ENCODE measurements around the gene CD79B. TPM values are rescaled to one million over a fixed set of nuclear protein-coding genes. Genes with fewer than 3 reads are reported as not detected.
A peak's percentile ranks its signal among the peaks of the same experiment; 100 is the strongest.

CD79B gene
- polyA plus RNA-seq, 10 donors: 1.9 to 4.1 (median 3.1) TPM

DNA sequence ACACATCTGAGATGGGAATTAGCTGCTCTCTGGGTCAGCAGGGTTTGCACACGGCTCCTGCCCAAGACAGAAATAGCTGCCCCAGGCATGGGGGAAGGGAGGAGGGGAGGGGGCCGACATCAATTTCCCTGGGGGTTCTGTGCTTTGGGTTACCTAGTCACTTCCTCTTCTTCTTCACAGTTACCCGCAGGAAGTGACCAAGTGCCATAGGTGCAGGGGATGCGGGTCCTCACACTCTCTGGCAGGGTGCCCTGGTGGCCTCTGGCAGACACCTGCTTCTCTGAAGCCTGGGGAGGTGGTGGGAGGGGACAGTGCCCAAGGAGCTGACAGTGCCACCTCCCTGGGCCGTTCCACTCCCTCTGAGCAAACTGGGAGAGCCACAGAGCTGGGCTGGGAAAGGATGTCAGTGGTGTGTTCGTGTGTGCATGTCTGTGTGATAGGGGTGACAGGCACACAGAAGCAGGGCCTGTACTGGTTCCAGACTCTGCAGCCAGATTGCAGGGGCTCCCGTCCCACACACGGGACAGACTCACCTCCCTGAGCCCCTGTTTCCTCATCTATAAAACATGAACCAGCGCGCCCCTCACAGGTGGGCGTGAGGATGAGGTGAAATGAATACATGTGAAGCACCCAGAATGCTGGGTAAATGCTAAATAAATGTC, 22.4 kb upstream of the CD79B start:
- no peak for DNase-seq

DNA sequence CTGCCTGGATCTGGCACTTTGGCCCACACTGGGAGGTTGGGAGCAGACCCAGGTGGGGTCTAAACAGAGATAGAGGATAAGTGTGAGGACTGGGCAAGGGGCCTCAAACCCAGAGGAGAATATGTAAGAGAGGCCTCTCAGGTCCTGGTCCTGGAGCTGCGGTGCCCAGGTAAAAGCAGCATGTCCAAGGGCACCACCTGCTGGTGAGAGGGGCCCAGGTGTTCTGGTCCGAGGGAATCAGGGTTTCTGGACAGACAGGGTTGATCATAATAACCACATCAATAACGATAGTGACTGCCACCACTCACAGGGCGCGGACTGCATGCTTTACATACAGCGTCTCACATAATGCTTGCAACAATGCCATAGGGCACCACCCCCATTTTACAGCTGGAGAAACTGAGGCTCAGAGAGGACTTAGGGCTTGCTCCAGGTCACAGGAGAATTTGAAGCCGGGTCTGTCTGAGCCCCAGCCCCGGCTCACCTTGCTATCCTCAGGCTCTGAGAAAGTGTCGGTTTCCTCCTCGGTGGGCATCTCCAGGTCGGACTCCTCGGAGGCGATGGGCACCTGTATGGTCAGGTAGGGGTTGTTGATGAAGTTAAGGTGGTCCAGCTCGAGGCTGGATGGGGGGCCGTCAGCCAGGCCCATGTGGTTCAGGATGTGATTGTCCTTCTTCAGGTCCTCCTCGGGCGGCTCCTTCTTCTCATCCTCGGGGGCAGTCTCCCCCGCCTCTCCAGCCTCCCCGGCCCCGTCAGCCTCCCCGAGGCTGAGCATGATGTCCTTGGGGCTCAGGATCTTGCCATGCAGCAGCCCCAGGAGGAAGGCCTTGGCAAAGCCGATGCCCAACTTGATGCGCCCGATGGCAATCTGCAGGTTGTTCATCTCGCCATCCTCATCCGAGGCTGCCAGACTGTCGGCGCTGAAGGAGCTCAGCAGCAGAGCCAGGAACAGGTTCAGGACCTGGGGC, 19.1 kb upstream of the CD79B start:
- no peak for DNase-seq

DNA sequence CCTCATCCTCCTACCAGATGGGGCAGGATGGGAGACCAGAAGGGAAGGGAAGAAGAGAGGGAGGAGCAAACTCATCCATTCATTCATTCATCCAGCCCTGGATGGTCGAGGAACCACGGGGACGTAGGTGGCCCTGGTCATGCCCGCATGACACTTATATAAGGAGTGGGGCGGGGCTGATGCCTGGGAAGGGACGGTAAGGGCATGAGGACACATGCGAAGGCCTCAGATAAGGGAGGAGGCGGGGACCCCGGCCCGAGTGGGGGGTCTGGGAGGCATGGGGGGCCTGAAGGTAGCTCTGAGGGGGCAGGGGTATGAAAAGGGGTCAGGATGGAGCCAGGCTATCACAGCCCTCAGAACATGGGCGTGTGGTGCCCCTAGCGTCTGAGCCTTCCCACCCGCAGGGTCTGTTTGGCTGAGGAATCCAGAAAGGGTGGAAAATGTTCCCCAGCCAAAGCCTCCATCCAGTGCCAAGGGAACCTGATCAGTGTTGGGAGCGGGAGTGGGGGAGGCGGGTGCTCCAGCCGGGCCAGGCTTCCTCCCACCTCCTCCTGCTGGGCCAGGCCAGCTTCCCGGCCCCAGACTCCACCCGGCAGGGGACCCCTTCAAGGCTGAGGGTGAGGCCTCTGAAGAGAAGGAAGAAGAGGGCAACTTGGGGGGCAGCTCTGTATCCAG, 17.6 kb upstream of the CD79B start:
- DNase-seq: peak in 2 of 3 donors; percentile 45 to 62

DNA sequence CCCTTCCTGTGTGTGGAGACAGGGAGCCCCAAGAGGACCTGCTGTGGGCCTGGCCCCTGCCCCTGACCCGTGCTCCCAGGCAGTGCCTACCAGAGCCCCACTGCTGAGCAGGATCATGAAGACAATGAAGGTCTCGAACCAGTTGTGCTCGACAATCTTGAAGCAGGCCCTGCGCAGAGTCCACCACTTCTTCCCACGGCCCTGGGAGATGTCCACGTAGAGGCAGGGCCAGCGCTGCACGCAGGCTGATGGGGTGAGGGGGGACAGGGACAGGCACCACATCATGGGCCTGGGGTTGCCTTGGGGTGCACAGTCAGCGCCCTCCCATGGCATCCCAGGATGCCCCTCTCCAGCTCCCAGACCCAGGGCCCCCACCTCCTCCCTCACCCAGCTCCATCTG, 16.4 kb upstream of the CD79B start:
- DNase-seq: no peak

- no peak for DNase-seq
These were observed 15.7 kb upstream of the CD79B start for GRCh38 chr17:63947711-63948330.

- DNase-seq: peak in 2 of 3 donors; percentile 39 to 63
These were observed 14.6 kb upstream of the CD79B start for GRCh38 chr17:63946440-63947363.

DNA sequence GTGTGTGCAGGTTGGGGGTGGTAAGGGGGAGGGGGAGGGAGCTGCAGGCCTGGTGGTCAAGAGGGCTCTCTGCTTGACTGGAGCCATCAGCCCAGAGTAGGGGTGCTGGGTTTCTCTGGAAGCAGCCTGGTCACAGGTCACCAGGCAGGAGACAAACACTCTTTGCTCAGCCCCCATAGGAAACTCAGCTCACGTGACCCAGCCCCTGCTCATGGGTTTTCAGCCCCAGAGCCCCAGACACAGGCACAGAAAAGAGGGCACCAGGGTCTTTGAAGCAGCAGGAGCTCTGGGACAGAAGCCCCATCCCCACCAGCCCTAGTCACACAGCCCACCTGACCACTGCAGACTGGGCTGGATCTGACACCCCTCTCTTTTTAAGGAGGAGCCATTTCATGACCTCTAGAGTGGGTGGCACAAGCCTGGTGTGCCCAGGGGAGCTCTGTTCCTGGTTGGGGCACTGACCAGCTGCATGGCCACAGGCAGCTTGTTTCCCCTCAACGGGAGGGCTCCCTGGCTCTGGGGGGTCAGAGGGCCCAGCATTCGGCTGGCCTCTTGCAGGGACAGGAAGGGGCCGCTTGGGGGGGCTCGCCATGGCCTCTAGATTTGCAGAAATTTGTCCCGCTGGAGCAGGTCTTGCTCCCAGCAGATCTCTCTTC, 13.8 kb upstream of the CD79B start:
- DNase-seq: no peak

DNA sequence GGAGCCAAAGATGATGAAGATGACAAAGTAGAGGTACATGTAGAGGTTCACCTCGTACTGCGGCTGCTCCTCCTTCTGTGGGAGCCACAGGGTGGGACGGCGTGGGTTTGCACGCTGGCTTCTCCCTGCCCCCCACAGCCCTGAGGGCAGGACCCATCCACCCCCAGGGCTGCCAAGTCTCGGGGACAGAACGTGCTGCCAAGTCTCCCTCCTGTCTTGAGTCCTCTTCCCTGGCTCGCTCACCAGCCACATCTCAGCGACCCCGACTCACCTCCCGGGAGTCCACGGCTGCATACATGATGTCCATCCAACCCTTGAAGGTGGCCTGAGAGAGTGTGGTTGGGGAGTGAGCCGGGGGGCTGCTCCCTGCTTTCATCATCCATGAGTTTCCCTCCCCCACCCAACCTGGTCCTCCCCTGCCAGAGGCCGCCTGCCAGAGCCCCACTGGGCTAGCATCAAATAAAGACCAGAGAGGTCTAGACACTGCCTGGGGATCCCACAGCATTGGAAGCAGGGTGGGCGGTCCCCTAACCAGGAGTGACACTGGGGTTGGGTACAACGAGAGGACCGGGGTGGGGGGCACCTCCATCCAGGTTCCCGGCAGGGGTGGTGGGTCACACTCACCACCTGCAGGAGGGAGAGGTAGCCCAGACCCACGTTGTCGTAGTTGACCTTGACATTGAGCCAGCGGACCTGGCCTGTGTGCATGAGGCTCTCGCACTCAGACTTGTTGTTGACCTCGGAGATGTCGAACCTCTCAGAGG, 12.8 kb upstream of the CD79B start:
- no peak for DNase-seq

GRCh38 chr17:63943745-63944144, 11.6 kb upstream of the CD79B start:
- DNase-seq: no peak

DNA sequence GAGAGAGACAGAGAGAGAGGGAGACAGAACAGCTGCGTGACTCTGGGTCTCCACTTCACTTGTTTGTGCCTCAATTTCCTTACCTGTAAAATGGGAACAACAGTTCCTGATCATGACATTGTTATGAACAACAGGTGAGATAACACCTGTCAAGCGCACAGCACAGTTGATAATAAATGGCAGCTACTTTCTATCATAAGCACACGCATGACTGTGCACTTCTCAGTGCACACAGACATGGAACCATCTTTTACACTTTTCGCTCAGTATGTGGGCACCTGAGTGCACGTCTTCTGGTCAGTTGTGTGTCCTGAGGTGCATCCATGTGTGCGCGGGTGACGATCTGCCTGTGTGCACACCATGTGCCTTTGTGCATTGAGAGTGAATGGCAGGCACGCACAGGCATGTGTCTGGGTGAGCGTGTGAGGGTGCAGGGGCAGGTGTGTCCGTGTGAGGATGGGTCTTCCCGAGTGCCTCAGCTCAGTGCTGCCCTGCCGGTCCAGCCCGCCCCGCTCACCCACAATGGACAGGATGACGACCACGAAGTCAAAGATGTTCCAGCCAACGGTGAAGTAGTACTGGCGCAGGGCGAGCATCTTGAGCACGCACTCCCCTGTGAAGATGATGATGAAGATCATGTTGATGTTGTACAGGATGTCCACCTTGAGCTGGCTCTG, 10.3 kb upstream of the CD79B start:
- DNase-seq: no peak

- DNase-seq: no peak
These were observed 9.6 kb upstream of the CD79B start for GRCh38 chr17:63941751-63942150.

GRCh38 chr17:63941162-63941561, 9.0 kb upstream of the CD79B start:
- DNase-seq: no peak

DNA sequence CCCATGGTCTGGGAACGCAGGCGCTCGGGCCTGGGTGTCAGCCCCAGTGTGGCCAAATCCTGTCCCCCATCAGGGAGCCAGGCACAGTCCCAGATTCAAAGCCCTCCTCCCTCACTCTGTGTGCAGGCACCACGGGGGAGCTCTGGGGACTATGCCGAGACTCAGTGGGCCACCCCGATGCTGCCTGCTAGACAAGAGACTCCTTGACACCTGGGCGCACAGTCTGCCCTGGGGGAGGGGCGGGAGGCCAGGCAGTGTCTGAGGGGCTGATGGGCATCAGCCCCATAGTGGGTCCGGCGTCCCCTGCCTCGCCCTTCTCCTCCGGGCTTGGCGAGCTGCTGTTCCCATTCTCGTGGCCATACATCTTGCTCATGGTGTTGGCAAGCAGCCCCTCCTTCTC, 8.5 kb upstream of the CD79B start:
- DNase-seq: no peak

DNA sequence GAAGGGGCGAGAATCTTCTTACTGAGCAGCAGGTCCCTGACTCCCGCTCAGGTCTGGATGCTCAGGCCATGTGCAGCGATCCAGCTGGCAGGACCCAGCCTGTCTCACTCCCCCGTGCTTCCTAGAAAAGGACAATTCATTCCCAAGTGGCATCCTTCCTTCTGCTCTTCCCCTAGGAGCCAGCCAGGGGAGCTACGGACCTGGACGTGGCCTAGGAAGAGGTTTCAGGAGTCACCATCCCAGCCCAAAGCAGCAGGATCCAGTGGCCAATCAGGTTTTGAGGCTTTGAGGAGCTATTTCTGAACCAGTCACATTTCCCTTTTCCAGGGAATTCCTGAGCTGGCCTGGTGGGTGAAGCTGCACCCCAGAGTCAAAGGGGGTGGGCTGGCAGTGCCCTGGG, 7.8 kb upstream of the CD79B start:
- no peak for DNase-seq

DNA sequence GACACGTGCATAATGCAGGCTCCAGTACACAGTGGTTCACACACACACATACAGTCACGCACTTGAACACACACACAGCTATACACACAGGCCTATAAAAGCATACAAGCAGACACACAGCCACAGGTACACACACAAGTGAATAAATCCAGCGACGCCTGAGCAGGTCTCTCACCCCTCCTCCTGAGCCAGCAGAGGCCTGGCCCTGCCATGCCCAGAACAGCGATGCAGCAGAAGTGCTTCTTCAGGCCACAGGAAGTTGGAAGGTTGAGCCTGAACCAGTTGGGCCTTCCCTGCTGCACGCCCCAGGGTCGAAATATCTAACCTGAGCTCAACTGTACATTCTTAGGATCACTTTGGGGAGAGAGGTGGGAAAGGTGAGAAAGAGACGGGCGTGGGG, 7.3 kb upstream of the CD79B start:
- no peak for DNase-seq

DNA sequence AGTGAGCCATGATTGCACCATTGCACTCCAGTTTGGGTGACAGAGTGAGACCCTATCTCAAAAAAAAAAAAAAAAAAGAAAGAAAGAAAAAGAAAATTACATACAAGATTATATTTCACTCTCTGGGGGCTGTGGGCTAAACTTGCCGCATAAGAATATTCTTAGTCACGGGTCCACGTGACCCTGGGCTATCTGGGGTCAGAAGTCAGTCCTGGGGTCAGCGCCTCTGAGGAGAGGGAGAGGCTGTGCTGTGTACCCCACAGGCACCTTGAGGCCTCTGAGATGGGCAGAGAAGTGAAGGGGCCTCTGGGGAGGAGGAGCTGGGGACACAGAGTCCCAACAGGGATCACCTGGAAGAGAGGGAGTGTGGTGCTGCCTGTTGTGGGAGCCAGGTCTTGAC, 5.8 kb upstream of the CD79B start:
- no peak for DNase-seq

DNA sequence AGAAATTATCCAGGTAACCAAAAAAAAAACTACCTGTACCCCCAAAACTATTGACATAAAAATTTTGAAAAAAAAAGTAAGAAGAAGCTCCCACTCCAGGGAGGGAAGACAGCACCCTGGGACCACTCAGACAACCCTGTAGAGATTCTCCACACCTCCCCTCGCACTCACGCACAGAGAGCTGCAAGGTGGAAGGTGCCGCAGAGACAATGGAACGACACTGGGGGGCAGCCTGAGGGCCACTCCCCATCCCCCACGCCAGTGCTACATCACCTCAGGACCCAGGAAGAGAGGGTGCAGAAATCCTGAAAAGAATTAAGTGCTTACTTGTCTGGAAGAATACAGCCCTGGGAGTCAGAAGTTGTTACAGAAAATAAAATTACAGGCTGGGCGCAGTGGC, 5.2 kb upstream of the CD79B start:
- DNase-seq: no peak

DNA sequence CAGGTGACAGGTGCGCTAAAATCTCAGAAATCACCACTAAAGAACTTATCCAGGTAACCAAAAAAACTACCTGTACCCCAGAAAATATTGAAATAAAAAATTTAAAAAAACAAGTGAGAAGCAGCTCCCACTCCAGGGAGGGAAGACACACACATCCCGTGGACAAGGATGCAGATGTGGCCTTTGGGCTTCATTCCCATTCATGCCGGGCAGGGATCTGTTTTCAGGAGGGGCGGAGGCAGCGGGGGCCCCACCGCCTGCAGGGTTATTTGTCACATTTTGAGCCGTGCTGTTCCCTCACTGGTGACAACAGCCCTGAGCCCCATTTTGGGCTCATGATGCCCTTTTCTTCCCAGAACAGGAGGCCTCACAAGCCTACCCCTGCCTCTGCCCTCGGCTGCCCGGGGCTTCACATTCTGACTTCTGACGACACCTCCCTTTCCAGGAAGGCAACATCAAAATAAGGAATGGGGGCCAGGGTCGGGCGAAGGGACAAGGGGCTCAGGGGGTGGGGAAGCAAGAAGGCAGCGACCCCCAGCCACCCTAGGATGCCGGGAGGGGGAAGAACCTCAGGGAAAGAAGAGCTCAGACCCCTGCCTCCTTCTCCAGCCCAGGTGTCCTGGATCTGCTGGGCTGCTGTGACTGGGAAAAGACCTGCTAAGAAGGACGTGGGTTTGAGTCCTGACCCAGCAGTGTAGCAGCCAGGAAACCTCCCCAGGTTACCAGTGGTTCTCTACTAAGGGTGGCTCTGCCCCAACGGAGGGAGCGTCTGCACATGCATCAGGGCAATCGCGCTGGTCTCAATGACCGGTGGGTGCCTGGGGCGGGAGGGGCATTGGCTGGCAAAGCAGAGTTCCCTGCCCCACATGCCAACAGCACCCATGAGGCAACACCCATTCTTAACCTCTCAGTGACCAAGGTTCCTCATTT, 2.3 kb upstream of the CD79B start:
- DNase-seq: peak in 1 of 3 donors; percentile 60

All from muscle of back (tissue), 11 donors.